ENCODE results near the gene GSX1. TPM values are rescaled to one million over a fixed set of nuclear protein-coding genes. Genes with fewer than 3 reads are reported as not detected.

GSX1 gene
- total and polyA plus RNA-seq, 2 of the 4 experiments (the other 2 are of a cell fraction): not detected

GRCh38 chr13:27791901-27792392 lies 336 bp upstream of the GSX1 start:
- Histone ChIP-seq H3K9me1 (ENCODE audit: insufficient read depth, low read length) (no peaks in the 10 kb centered on the region), H4K91ac (ENCODE audit: insufficient read depth, low read depth, low read length) (no peak overlapping the region), H3K36me3 (ENCODE audit: control insufficient read depth, insufficient read depth, low read length) (no peaks in the 10 kb centered on the region), H3K9me3 (ENCODE audit: control insufficient read depth, insufficient read depth, low read length) (peaks cover 7% of the 10 kb centered on the region), H2AFZ (replicated peaks; ENCODE audit: low read length, poor library complexity) (no peak overlapping the region), H3K9ac (ENCODE audit: low read depth, low read length) (no peak overlapping the region), H3K27ac (ENCODE audit: insufficient read depth, low read length) (no peak overlapping the region), H3K4me2 (ENCODE audit: low read depth, low read length) (no peak overlapping the region), H3K23ac (ENCODE audit: low read depth, low read length) (no peak overlapping the region), H3K14ac (replicated peaks; ENCODE audit: low read depth, low read length) (no peak overlapping the region), H3K27me3 (ENCODE audit: control insufficient read depth, insufficient read depth, low read length) (peaks cover 82% of the 10 kb centered on the region), H3K18ac (ENCODE audit: low read depth, low read length) (no peak overlapping the region), H2AK9ac (replicated peaks; ENCODE audit: low read depth, low read length, poor library complexity) (no peak overlapping the region), H3K79me1 (ENCODE audit: low read depth in 1 of 2, low read length in 2 of 2) (no peaks in the 10 kb centered on the region), H2AK5ac (ENCODE audit: low read depth, low read length) (no peak overlapping the region), H2BK20ac (ENCODE audit: low read depth, low read length) (no peak overlapping the region), H4K5ac (ENCODE audit: low read depth, low read length) (no peak overlapping the region), H3K56ac (ENCODE audit: extremely low read depth, insufficient read depth, low read length) (no peak overlapping the region), H2BK15ac (ENCODE audit: low read depth, low read length) (no peak overlapping the region), H2BK120ac (ENCODE audit: low read depth, low read length) (no peak overlapping the region), H4K8ac (ENCODE audit: low read depth in 2 of 2, low read length in 2 of 2) (no peak overlapping the region), H3K4me3 (ENCODE audit: insufficient read depth, low read depth, low read length) (no peak overlapping the region), H3K4ac (ENCODE audit: low read depth, low read length) (no peak overlapping the region), H3K4me1 (ENCODE audit: control insufficient read depth, insufficient read depth, low read length) (no peaks in the 10 kb centered on the region; the same call in 1 of the 2 replicates), H2BK5ac (ENCODE audit: low read depth, low read length, poor library complexity, severe bottlenecking) (no peak overlapping the region), H4K20me1 (ENCODE audit: insufficient read depth, low read length) (no peaks in the 10 kb centered on the region)
- DNase-seq (no peak), ATAC-seq (ENCODE audit: low read depth) (no peak)
- no TSS peak for BruUV-seq (replicated peaks)
- WGBS, 2 experiments (ENCODE audit: extremely low coverage in 2 of 2, insufficient read length in 1 of 2): 6% methylated on average over 13 of the region's 22 CpGs; no CpG with 5 or more reads in 1 of the 2 experiments
- TF ChIP-seq USF2 (IDR thresholded peaks at IDR 0.05; ENCODE audit: low read depth, low read length) (no peak), MXI1 (IDR thresholded peaks at IDR 0.05; ENCODE audit: borderline replicate concordance, low read depth, low read length) (no peak), RFX5 (IDR thresholded peaks at IDR 0.05; ENCODE audit: low read depth, low read length) (no peak), SMC3 (IDR thresholded peaks at IDR 0.05; ENCODE audit: low read depth, low read length) (no peak), CEBPB (IDR thresholded peaks at IDR 0.05; ENCODE audit: low read depth, low read length) (no peak), ELK1 (IDR thresholded peaks at IDR 0.05; ENCODE audit: borderline replicate concordance, low read depth, low read length) (no peak), MAZ (IDR thresholded peaks at IDR 0.05; ENCODE audit: borderline replicate concordance, low read depth, low read length) (no peak), BHLHE40 (IDR thresholded peaks at IDR 0.05; ENCODE audit: low read depth, low read length) (no peak), FOS (IDR thresholded peaks at IDR 0.05; ENCODE audit: low read depth, low read length) (no peak)
- CTCF ChIA-PET: no interaction called here
- dilution Hi-C loops (cut with HindIII; ENCODE audit: low sequenced_read_pairs, unreplicated experiment) (no loop called here), in situ Hi-C loops (cut with MboI; ENCODE audit: low sequenced_read_pairs) (no loop called here), intact Hi-C loops (cut with micrococcal nuclease) (loop anchor here (2.0 to 10.0 kb wide), 2 partner anchors 171 to 257 kb away; partner anchors contain the start of genes LNX2 and POLR1D)
- POLR2A ChIA-PET (ENCODE audit: unreplicated experiment): no interaction called here

All from IMR-90 (cell line).